Endometrial microvascular endothelial cells (primary cell): ENCODE results near the gene STARD10. TPM values are rescaled to one million over a fixed set of nuclear protein-coding genes. Genes with fewer than 3 reads are reported as not detected.

Source experiments
- in situ Hi-C: cut with HindIII; loops from 2 replicates; pipeline ENCODE4 v1.10.0; 2017; ENCODE audit warnings: low sequenced_read_pairs, low pct_unique_long_range_greater_than_20kb; ENCODE audit errors: inconsistent ontology term
- total RNA-seq: library from RNA; depleted of rRNA; stranded (reverse); fragments of >200 nt; gene quantifications from one replicate; pipeline ENCODE4 v1.2.3, GENCODE V29; 2015; ENCODE audit errors: inconsistent ontology term

Gene STARD10
- total RNA-seq, 1 donor from 2014 or later: 25.3 TPM

DNA sequence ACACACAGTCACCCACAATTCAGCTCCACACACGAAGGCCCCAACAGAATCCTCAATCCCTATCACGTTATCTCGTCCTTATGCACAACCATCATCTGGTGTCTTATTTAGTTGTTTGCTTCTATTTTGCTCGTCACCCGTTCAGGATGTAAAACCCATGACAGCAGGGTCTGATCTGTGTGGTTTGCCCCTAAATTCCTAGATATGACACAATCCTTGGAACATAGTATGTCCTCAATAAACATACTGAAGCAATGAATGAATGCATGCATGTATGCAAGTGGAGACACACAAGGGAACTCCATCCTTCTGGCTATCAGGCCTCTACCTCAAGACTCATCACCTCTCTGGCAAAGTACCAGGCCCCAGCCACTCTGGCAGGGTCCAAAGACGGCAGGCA is 20.2 kb downstream of the STARD10 start:
- in situ Hi-C loops: no loop called here

DNA sequence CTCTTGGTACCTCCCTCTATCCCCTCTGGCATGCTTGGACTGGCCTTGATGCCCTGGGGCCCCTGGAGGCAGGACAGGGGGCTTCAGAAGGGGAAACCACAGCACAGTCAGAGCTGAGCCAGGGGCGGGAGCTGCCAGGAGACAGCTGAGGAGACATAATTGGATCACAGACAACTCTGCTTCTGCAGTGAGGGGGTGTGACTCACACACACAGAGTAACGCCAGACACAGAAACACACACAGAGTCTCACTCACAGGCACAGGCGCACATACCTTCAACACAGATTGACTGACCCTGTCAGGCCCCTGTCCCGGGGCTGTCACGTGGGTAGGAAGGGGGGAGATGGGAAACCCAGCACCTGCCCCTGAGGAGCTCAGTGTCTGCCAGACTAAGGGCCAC is 20.6 kb downstream of the STARD10 start:
- in situ Hi-C loops: no loop called here

- in situ Hi-C loops: no loop called here
Observed at GRCh38 chr11:72772059-72772458, 21.8 kb downstream of the STARD10 start.

DNA sequence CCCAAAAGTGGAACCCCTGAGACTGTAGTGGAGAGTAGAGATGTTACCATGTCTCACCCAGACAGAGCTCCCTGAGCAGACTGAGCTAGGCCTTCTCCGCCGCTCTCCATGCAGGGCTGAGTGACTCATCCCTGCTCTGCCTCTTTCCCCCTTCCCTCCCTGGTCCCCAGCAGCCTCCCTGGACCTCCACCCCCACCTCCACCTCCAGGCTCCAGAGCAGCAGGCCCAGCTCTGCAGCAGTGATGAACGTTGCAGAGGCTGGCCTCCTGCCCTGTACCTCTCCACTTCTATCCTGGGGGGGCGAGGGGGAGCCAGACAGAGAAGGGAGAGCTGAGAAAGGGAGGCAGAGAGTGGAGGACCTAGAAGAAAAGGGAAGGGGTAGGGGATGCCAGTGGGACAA is 22.3 kb downstream of the STARD10 start:
- in situ Hi-C loops: no loop called here

GRCh38 chr11:72770799-72771198 is 23.0 kb downstream of the STARD10 start:
- in situ Hi-C loops: no loop called here

DNA sequence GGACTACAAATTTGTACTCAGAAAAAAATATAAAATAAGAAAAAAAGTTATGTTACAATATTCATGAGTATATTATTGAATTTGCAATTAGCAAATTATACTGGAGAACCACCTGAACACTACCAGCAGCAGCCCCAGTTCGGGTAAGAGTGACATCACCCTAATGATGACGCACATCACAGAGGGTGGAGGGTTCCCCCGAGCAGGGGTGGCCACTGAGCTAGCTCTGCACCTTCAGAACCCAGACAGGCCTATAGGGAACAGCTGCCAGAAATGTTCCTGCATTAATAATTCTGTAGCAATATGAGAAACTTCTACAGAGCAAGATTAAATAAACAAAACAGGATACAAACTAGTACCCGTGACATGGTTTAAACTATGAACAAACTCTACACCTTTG is 24.2 kb downstream of the STARD10 start:
- in situ Hi-C loops: no loop called here

- in situ Hi-C loops: no loop called here
Observed at GRCh38 chr11:72768581-72768980, 25.3 kb downstream of the STARD10 start.

DNA sequence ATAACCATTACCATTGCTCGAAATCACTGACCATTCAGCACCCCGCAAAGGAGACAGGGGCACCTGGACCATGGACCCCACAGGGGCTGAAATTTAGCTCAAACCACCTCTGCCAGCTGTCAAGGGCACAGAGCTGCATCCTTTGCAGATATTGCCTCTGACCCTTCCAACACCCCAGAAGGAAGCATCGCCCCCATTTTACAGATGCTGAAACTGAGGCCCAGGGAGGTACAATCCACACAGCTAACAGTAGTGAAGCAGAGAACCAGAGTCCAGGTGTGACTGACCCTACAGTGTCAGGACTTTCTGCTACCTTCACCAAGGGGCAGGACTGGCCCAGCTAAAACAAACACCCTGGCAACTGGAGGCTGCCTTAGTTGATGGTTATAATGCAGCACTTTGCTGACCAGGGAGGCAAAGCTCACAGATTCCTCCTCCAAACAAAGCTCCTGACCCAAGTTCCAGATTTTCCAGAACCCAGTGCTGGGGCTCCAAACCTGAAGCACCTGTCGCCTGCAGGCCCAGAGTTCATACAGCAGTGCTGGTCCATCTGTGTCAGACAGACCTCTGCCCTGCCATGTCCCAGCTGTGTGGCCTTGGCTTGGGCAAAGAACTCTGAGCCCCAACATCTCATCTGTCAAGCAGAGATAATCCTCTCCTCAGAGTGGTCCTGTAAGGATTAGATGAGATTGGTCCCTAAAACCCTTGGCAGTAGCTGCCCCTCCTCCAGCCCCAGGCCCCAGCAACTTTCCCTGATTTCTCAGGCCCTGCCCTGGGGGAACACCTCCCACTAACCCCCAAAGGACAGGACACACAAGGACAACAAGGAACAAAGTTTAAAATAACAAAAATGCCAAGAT is 26.4 kb downstream of the STARD10 start:
- in situ Hi-C loops: no loop called here

DNA sequence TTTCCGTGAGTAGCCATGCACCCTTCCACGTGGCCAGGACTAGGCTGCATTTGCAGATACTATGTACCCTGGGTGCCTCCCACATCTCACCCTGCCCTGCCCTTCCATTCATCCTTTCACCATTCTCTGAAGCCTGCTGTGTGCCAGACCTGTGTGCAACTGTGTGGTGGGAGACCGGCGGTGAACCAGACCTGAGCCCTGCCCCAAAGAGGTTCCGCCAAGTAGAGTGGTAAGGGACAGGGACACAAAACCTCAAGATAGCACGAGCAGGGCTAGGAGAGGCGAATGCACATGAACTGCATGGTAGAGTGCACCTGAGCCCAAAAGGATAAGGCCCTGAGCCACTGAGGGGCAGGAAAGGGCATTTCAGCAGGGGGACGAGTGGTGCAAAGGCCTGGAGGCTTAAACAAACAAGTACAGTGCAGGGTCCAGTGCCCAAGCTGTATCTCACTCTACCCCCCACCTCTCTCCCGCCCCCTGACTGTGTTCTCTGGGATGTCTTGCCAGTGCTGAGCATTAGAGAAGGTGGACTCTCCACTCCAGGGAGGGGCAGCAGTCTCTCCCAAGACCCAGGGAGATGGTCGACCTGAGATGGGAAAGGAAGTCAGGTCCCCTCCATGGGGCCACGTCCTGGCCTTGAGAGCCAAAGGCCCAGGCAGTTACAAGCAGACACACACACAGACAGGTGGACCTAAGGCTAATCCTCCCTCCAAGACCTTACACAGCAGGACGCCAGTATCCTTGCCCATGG is 27.5 kb downstream of the STARD10 start:
- in situ Hi-C loops: no loop called here

DNA sequence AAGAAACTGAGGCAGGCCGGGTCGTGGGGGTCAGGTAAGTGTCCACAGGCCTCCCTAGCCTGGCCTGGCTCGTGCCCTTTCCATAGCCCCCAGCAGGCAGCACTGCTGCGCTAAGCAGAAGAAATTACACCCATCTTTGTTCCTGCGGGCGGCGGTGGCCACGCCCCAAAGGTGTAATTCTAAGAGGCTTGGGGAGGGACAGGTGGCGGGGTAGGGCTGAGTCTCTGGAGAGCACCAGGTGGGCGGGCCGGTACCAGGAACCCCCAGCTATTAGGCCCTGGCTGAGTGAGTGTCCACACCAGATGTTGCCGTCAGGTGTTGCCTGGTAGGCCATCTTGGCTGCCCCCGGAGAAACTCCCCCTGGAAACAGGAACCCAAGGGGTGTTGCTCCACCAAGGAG is 29.3 kb downstream of the STARD10 start:
- in situ Hi-C loops: no loop called here

- in situ Hi-C loops: no loop called here
Observed at GRCh38 chr11:72763823-72764222, 30.0 kb downstream of the STARD10 start.

DNA sequence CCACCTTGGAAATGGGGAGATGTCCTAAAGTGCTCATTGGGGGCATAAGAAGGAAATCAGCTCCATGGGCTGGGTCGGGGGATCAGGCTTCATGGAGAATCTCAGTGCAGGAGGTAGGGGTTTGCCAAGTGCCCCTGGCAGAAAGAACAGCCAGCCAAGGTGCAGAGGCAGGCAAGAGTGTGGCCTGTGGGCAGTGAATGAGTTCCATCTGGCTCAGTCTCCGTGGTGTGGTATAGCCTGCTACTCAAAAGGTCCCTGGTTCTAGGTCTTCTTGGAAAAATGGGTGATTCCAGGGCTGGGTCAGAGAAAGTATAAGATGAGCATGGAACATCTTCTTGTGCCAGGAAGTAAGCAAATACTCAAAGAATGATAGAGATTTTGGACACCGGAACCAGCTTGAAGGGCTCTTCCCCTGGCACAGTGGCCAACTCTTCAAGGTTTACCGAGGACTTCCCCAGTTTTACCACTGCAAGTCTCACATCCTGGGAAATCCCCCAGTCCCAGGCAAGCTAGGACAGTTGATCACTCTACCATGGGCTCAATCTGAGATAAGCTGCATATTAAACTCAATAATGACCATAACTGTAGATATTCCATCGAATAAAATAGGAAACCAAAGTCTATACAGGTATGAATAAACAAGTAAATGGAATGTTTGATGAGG is 31.1 kb downstream of the STARD10 start:
- in situ Hi-C loops: no loop called here

DNA sequence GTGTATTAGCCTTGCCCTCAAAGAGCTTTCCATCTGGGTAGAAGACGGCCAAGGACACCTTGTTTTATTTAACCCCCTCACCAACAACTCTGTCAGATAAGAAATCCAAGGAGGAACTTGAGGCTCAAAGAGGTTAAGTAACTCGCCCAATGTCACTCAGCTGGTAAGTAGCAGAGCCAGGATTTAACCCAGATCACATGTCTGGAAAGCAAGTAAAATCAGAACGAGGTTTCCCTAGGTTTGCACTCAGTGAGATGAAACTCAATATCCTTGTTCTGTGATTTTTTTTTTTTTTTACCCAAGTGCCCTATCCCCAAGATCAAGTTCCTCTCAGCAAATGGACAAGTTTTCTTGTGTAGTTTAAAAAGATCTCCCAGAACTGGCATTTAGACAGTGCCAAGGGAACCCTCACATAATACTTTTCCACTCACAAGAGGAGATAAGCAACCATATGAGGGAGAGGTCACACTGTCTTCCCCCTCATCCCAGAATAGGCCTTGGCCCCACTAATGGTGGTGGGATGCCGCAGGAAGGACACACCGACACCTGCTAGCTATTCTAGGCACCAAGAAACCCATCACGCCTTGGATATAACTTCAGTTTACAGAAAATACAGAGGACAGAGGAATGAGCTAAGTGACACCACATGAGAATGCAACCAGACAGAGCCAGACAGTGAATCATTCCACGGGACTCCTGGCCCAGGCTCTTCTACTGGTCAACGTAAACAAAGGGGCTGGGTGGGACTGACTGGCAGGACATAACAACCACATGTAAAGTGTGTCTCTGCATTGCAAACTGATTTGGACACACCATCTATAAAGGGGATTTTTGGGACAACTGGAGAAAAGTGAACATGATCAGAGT is 33.1 kb downstream of the STARD10 start:
- in situ Hi-C loops: no loop called here

- in situ Hi-C loops: loop anchor here (10.0 kb wide), 1 partner anchor 55 kb away; the partner anchor contains the start of gene ATG16L2
Observed at GRCh38 chr11:72759468-72759985, 34.3 kb downstream of the STARD10 start.

DNA sequence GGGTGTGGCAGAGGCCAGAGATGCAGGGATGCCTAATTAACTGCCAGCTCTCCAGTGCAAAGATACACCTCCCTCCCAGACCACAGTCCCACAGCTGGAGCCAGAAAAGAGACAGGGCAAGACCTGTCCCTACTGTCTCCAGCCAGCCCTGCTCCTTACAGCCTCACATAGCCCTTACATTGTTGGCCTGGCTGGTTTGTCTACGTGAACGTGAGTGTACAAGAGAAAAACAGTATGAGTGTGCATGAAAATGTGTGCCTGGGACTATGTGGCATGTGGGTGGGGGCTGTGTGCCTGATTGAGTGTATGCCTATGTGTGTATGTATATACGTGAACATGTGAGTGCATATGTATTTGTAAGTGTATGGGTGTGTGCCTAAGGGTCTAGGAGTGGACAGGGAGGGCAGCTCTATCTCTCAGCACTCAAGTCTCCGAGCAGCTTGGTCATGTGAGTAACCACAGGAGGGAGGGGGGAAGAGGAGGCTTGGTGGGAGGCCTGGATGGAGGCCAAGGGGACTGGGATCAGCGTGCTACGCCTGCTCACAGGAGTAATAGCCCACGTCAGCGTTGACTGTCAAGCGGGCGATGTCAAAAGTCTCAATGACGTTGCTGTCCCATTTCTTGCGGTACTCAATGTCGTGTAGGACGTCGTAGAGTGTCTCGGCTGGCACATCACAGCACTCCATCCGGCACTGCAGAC is 35.0 kb downstream of the STARD10 start:
- in situ Hi-C loops: loop anchor here (10.0 kb wide), 1 partner anchor 56 kb away; the partner anchor contains the start of gene ATG16L2

GRCh38 chr11:72758304-72758689 is 35.5 kb downstream of the STARD10 start:
- in situ Hi-C loops: loop anchor here (10.0 kb wide), 1 partner anchor 57 kb away; the partner anchor contains the start of gene ATG16L2

- in situ Hi-C loops: loop anchor here (10.0 kb wide), 1 partner anchor 59 kb away; the partner anchor contains the start of gene ATG16L2
Observed at GRCh38 chr11:72755713-72756285, 38.0 kb downstream of the STARD10 start.
